ENCODE data around the gene SLC6A3. TPM values are rescaled to one million over a fixed set of nuclear protein-coding genes. Genes with fewer than 3 reads are reported as not detected.

SLC6A3 gene
- polyA plus RNA-seq, 3 donors = not detected

- Histone ChIP-seq H3K79me2 (ENCODE audit: insufficient read depth, low read length) (no peaks in the 10 kb centered on the region), H3K9me3 (replicated peaks in 1 of 2; ENCODE audit: control insufficient read depth in 1 of 2, insufficient read depth in 1 of 2, low read length in 2 of 2) (no peaks in the 10 kb centered on the region), H3K4me1 (ENCODE audit: control insufficient read depth in 1 of 2, insufficient read depth in 2 of 2, low read length in 2 of 2) (peaks cover 0 to 2% of the 10 kb centered on the region in 2 donors), H3K27me3 (ENCODE audit: control insufficient read depth in 2 of 2, insufficient read depth in 2 of 2, low read length in 2 of 2) (peaks cover 0 to 3% of the 10 kb centered on the region in 2 donors), H3K9ac (ENCODE audit: insufficient read depth, low read length, poor library complexity, severe bottlenecking) (no peak overlapping the region), H2AFZ (ENCODE audit: insufficient read depth, low read depth, low read length, poor library complexity, severe bottlenecking) (no peak overlapping the region), H3K4me3 (replicated peaks in 1 of 3; ENCODE audit: low read depth in 2 of 3, low read length in 3 of 3) (no peak overlapping the region), H4K20me1 (ENCODE audit: insufficient read depth, low read length) (no peaks in the 10 kb centered on the region), H3K4me2 (replicated peaks; ENCODE audit: extremely low read depth, low read length, poor library complexity, severe bottlenecking) (no peak overlapping the region), H3K27ac (ENCODE audit: low read depth in 1 of 2, low read length in 2 of 2) (no peak overlapping the region), H3K36me3 (replicated peaks in 1 of 2; ENCODE audit: control insufficient read depth in 1 of 2, insufficient read depth in 2 of 2, low read length in 2 of 2) (no peaks in the 10 kb centered on the region)
- H3K9me3 Mint-ChIP-seq = peaks cover 0 to 3% (median 1%) of the 10 kb centered on the region in 7 donors
- DNase-seq = no peak
- peaks cover 20 to 30% (median 28%) of the 10 kb centered on the region in 3 donors for H3K27me3 Mint-ChIP-seq (ENCODE audit: low read depth in 3 of 3)
- intact Hi-C loops (cut with micrococcal nuclease) = no loop called here
- peaks cover 7% of the 10 kb centered on the region for H3K4me1 Mint-ChIP-seq
- H3K36me3 Mint-ChIP-seq = no peaks in the 10 kb centered on the region
- no peak overlapping the region for H3K27ac Mint-ChIP-seq
- no peak for TF ChIP-seq CTCF (IDR thresholded peaks at IDR 0.05)
- 84% methylated on average over 19 of the region's 32 CpGs for WGBS (ENCODE audit: insufficient coverage)
- no peak overlapping the region for H3K4me3 Mint-ChIP-seq
Observed at GRCh38 chr5:1394881-1395860, 50.1 kb downstream of the SLC6A3 start.

- H3K4me3 Mint-ChIP-seq = no peak overlapping the region
- H3K36me3 ChIP-seq (replicated peaks in 1 of 2; ENCODE audit: control insufficient read depth in 1 of 2, insufficient read depth in 2 of 2, low read length in 2 of 2) = no peaks in the 10 kb centered on the region
- no peaks in the 10 kb centered on the region for H3K36me3 Mint-ChIP-seq
- H3K4me1 ChIP-seq (ENCODE audit: control insufficient read depth in 1 of 2, insufficient read depth in 2 of 2, low read length in 2 of 2) = peaks cover 0 to 2% of the 10 kb centered on the region in 2 donors
- TF ChIP-seq CTCF (IDR thresholded peaks at IDR 0.05) = no peak
- no peak overlapping the region for H3K4me2 ChIP-seq (replicated peaks; ENCODE audit: extremely low read depth, low read length, poor library complexity, severe bottlenecking)
- intact Hi-C loops (cut with micrococcal nuclease) = no loop called here
- no peaks in the 10 kb centered on the region for H3K9me3 ChIP-seq (replicated peaks in 1 of 2; ENCODE audit: control insufficient read depth in 1 of 2, insufficient read depth in 1 of 2, low read length in 2 of 2)
- WGBS (ENCODE audit: insufficient coverage) = 74% methylated on average over 26 of the region's 36 CpGs
- peaks cover 20 to 35% (median 26%) of the 10 kb centered on the region in 3 donors for H3K27me3 Mint-ChIP-seq (ENCODE audit: low read depth in 3 of 3)
- H3K79me2 ChIP-seq (ENCODE audit: insufficient read depth, low read length) = no peaks in the 10 kb centered on the region
- H3K4me3 ChIP-seq (replicated peaks in 1 of 3; ENCODE audit: low read depth in 2 of 3, low read length in 3 of 3) = no peak overlapping the region
- no peak overlapping the region for H3K27ac Mint-ChIP-seq
- no peaks in the 10 kb centered on the region for H4K20me1 ChIP-seq (ENCODE audit: insufficient read depth, low read length)
- H3K27ac ChIP-seq (ENCODE audit: low read depth in 1 of 2, low read length in 2 of 2) = no peak overlapping the region
- peaks cover 0 to 7% of the 10 kb centered on the region in 2 donors for H3K27me3 ChIP-seq (ENCODE audit: control insufficient read depth in 2 of 2, insufficient read depth in 2 of 2, low read length in 2 of 2)
- no peak overlapping the region for H2AFZ ChIP-seq (ENCODE audit: insufficient read depth, low read depth, low read length, poor library complexity, severe bottlenecking)
- H3K4me1 Mint-ChIP-seq = peaks cover 7% of the 10 kb centered on the region
- H3K9ac ChIP-seq (ENCODE audit: insufficient read depth, low read length, poor library complexity, severe bottlenecking) = no peak overlapping the region
- no peak for DNase-seq
- H3K9me3 Mint-ChIP-seq = peaks cover 0 to 3% (median 0%) of the 10 kb centered on the region in 7 donors
Observed at GRCh38 chr5:1393571-1394501, 51.4 kb downstream of the SLC6A3 start.
